Muscle of arm (tissue), 12 donors: ENCODE results near the gene MS4A13. TPM values are rescaled to one million over a fixed set of nuclear protein-coding genes. Genes with fewer than 3 reads are reported as not detected.
"Not testable (repeated sequence)": the region's sequence is repeated elsewhere in the genome, so short reads cannot be mapped to it uniquely, and the experiment has no call there.

Experiments
- DNase-seq: peaks from one replicate; pipeline ENCODE4 v3.0.0-alpha.2; 2013
- polyA plus RNA-seq, 12 donors: library from polyadenylated mRNA; unstranded; fragments of 120-200 nt; gene quantifications; one replicate each; pipeline ENCODE4 v1.2.1, GENCODE V29; 2013; ENCODE audit not compliant: insufficient read length in 12 of 12

The MS4A13 gene
- polyA plus RNA-seq, 12 donors = not detected

GRCh38 chr11:60530454-60531100 is 15.4 kb downstream of the MS4A13 start:
- DNase-seq = no peak

GRCh38 chr11:60532383-60532782 is 17.2 kb downstream of the MS4A13 start:
- DNase-seq = not testable (repeated sequence)

GRCh38 chr11:60538627-60539026 is 23.4 kb downstream of the MS4A13 start:
- not testable (repeated sequence) for DNase-seq

GRCh38 chr11:60544077-60544476 is 28.9 kb downstream of the MS4A13 start:
- DNase-seq = no peak

GRCh38 chr11:60561254-60561653 is 46.1 kb downstream of the MS4A13 start:
- no peak for DNase-seq

- no peak for DNase-seq
These were observed 48.5 kb downstream of the MS4A13 start for GRCh38 chr11:60563553-60564235.

- no peak for DNase-seq
These were observed 51.6 kb downstream of the MS4A13 start for GRCh38 chr11:60566776-60567175.

GRCh38 chr11:60570970-60571369 is 55.8 kb downstream of the MS4A13 start:
- DNase-seq = no peak

- no peak for DNase-seq
These were observed 74.4 kb downstream of the MS4A13 start for GRCh38 chr11:60589611-60590010.

Other genes with a start within 250 kb of the MS4A13 start
- 10 to 100 TPM in 7 of 12 donors, 1 to 10 TPM in 3, not detected in 2; 5.6 to 18.5 (median 13.1) TPM for gene MS4A4A, start 234.7 kb upstream of the MS4A13 start, polyA plus RNA-seq
- gene MS4A6E, start 188.1 kb upstream of the MS4A13 start, polyA plus RNA-seq = not detected
- 10 to 100 TPM in 6 of 12 donors, 1 to 10 TPM in 5, not detected in 1; 4.5 to 22.5 (median 10.4) TPM for gene MS4A7, start 136.9 kb upstream of the MS4A13 start, polyA plus RNA-seq
- under 1 TPM in 10 of 12 donors, not detected in 2; 0.16 to 0.94 (median 0.44) TPM for gene MS4A14, start 118.9 kb upstream of the MS4A13 start, polyA plus RNA-seq
- gene MS4A5, start 85.8 kb upstream of the MS4A13 start, polyA plus RNA-seq = not detected
- 10 to 100 TPM in 1 of 12 donors, 1 to 10 TPM in 1, under 1 TPM in 7, not detected in 3; 0.18 to 17.6 (median 0.80) TPM for gene MS4A1, start 59.5 kb upstream of the MS4A13 start, polyA plus RNA-seq
- gene MS4A12, start 22.6 kb upstream of the MS4A13 start, polyA plus RNA-seq = not detected
- 10 to 100 TPM in 1 of 12 donors, 1 to 10 TPM in 9, not detected in 2; 3.6 to 12.1 (median 5.7) TPM for gene MS4A8, start 184.2 kb downstream of the MS4A13 start, polyA plus RNA-seq
- gene MS4A18, start 209.3 kb downstream of the MS4A13 start, polyA plus RNA-seq = not detected
- not detected for gene MS4A15, start 241.5 kb downstream of the MS4A13 start, polyA plus RNA-seq